KOPT-K1 (cell line): ENCODE results near the gene BICRA.
"Not testable (repeated sequence)": the region's sequence is repeated elsewhere in the genome, so short reads cannot be mapped to it uniquely, and the experiment has no call there.

Experiments used
- H3K27ac ChIP-seq: fragments of 200-600 bp; sonication (generic); 2 replicates; pipeline ENCODE4 v1.5.1; 2016; ENCODE audit warnings: antibody characterized with exemption, mild to moderate bottlenecking, low read depth, low read length; ENCODE audit not compliant: poor library complexity, severe bottlenecking
- H3K36me3 ChIP-seq: fragments of 200-600 bp; sonication (generic); 2 replicates; pipeline ENCODE4 v1.5.1; 2017; ENCODE audit warnings: antibody characterized with exemption, mild to moderate bottlenecking, low read length, moderate library complexity; ENCODE audit not compliant: insufficient read depth
- H3K9me3 ChIP-seq: fragments of 200-600 bp; sonication (generic); 2 replicates; pipeline ENCODE4 v1.5.1; 2017; ENCODE audit warnings: antibody characterized with exemption, low read length, mild to moderate bottlenecking; ENCODE audit not compliant: insufficient read depth, poor library complexity, severe bottlenecking

The BICRA gene

DNA sequence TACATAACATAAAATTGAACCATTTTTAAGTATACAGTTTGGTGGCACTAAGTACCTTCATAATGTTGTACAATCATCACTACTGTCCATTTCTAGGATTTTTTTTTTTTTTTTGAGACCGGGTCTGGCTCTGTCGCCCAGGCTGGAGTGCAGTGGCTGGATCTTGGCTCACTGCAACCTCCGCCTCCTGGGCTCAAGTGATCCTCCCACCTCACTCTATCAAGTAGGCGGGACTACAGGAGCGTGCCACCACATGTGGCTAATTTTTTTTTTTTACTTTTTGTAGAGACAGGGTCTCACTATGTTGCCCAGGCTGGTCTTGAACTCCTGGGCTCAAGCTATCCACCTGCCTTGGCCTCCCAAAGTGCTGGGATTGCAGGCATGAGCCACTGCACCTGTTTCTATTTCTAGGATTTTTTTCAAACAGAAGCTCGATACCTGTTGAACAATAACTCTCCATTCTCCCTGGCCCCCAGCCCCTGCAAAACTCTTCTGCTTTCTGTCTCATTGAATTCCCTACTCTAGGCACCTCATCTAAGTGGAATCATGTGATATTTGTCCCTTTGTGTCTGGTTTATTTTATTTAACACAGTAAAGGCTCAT, 26.3 kb downstream of the BICRA start:
- not testable (repeated sequence) for H3K27ac ChIP-seq, H3K9me3 ChIP-seq, H3K36me3 ChIP-seq

GRCh38 chr19:47637550-47637949, 28.6 kb downstream of the BICRA start:
- no peaks in the 10 kb centered on the region for H3K36me3 ChIP-seq
- H3K27ac ChIP-seq, result no peak overlapping the region
- no peaks in the 10 kb centered on the region for H3K9me3 ChIP-seq

DNA sequence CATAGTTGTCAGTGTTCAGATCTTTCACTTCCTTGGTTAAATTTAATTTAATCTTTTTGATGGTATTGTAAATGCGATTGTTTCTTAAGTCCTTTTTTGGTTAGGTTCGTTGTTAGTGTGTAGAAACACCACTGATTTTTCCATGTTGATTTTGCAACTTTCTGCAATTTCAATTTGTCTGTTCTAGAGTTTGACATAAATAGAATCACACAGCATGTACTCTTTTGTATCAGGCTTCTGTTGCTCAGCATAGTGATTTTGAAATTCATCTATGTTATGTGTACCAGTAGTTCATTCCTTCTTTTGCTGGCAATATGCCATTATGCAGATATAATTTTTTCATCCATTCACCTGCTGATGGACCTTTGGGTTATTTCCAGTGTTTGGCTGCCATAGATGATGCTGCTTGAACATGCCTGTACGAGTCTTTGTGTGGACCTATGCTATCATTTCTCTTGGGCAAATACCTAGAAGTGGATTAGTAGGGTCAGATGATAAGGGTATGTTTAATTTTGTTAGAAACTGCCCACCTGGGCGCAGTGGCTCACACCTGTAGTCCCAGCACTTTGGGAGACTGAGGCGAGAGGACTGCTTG, 33.1 kb downstream of the BICRA start:
- Histone ChIP-seq H3K36me3 (no peaks in the 10 kb centered on the region), H3K9me3 (no peaks in the 10 kb centered on the region), H3K27ac (no peak overlapping the region)

GRCh38 chr19:47643281-47643680, 34.3 kb downstream of the BICRA start:
- Histone ChIP-seq H3K36me3 (no peaks in the 10 kb centered on the region), H3K9me3 (no peaks in the 10 kb centered on the region), H3K27ac (no peak overlapping the region)

GRCh38 chr19:47644199-47644598, 35.3 kb downstream of the BICRA start:
- Histone ChIP-seq H3K9me3 (no peaks in the 10 kb centered on the region), H3K36me3 (no peaks in the 10 kb centered on the region), H3K27ac (no peak overlapping the region)

DNA sequence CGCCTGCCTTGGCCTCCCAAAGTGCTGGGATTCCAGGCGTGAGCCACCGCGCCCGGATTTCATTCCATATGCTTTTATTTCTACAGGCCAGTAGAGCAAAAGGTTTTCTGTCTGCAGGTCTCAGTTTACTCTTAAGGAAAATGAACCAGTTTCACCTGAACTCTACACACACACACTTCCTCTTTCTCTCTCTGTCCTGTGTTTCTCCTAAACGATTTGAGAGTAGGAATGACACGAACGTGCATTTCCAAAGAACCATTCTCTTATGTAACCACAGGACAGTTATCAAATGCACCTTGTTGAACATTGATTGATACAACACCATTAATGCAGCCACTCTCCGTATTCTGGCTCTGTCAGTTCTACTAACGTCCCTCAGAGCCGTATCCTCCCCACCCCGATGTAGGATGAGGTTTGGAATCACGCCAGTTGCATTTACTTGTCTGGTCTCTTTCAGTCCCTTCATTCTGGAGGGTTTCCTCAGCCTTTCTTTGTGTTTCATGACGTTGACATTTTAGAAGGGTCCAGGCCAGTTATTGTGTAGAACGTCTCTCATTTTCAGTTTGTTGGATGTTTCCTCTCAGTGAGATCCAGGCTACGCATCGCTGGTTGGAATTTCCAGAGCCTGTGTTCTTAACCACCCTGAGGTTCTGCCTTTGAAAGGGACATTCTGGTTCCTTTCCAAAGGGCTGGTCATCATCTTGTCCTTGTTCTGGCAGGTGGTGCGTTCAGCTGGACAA, 36.0 kb downstream of the BICRA start:
- Histone ChIP-seq H3K27ac (no peak overlapping the region), H3K36me3 (no peaks in the 10 kb centered on the region), H3K9me3 (no peaks in the 10 kb centered on the region)

- Histone ChIP-seq H3K27ac (no peak overlapping the region), H3K9me3 (no peaks in the 10 kb centered on the region), H3K36me3 (no peaks in the 10 kb centered on the region)
Measured at GRCh38 chr19:47646924-47647323, 38.0 kb downstream of the BICRA start.

GRCh38 chr19:47649588-47649987, 40.7 kb downstream of the BICRA start:
- Histone ChIP-seq H3K36me3 (no peaks in the 10 kb centered on the region), H3K9me3 (no peaks in the 10 kb centered on the region), H3K27ac (no peak overlapping the region)

- H3K9me3 ChIP-seq, result no peaks in the 10 kb centered on the region
- no peaks in the 10 kb centered on the region for H3K36me3 ChIP-seq
- no peak overlapping the region for H3K27ac ChIP-seq
Measured at GRCh38 chr19:47650700-47651099, 41.8 kb downstream of the BICRA start.

DNA sequence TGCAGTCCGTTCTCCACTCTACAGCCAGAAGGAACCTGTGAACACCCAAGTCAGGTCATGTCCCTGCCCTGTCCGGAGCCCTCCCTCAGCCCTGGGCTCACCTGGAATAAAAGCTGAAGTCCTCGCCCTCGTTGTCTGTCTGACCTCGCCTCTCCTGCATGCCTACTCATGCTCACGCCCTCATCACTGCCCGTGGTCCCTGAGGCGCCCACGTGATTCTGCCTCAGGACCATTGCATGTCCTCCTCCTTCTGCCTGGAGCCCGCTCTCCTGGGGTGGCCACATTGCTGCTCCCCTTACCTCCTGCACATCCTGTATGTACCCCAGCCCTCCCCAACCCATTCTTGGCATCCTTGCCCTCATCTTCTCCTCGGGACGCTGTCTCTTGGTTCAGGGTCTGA, 42.2 kb downstream of the BICRA start:
- Histone ChIP-seq H3K36me3 (no peaks in the 10 kb centered on the region), H3K27ac (no peak overlapping the region), H3K9me3 (no peaks in the 10 kb centered on the region)

DNA sequence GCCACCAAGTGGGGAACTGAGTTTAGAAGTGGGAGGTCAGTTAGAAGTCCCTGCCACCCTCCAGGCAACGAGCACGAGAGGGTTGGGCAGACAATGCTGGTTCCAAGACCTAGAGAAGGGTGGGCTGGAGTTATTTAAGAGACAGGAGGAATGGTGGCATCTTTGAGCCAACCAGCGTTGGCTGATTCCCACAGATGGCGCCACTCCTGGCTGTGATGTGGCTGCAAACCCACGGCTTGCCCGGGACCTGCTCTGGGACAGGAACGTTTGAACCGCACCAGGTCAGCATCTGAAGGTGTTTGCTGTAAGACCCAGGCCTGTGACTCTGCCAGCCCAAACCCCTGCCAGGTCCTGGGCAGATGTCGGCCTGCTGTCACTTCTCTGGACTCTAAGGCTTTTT, 42.8 kb downstream of the BICRA start:
- Histone ChIP-seq H3K36me3 (no peaks in the 10 kb centered on the region), H3K27ac (no peak overlapping the region), H3K9me3 (no peaks in the 10 kb centered on the region)

DNA sequence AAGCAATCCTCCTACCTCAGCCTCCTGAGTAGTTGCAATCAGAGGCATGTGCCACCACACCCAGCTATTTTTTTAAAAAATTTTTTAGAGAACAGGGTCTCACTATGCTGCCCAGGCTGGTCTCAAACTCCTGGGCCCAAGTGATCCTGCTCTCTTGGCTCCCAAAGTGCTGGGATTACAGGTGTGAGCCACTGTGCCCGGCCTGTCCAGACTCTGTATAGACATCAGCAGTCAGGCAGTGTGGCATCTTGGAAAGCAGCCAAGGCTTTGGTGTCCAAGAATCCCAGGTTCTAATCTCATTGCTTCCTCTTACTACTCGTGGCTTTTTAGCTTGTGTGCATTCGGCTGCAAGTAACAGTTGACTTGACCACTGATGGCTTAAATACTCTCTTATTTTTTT, 43.4 kb downstream of the BICRA start:
- H3K9me3 ChIP-seq, result no peaks in the 10 kb centered on the region
- no peaks in the 10 kb centered on the region for H3K36me3 ChIP-seq
- no peak overlapping the region for H3K27ac ChIP-seq

DNA sequence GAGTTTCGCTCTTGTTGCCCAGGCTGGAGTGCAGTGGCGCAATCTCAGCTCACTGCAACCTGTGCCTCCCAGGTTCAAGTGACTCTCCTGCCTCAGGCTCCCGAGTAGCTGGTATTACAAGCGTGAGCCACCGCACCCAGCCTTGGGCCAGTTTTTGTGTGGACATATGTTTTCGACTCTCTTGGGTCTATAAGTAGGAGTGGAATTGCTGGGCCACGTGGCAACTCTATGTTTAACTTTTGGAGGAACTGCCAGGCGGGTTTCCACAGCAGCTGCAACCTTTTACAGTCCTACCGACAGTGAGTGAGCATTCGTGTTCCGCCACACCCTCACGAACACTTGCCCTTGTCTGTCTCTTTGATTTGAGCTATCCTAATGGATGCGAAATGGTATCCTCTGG, 44.9 kb downstream of the BICRA start:
- Histone ChIP-seq H3K27ac (no peak overlapping the region), H3K36me3 (no peaks in the 10 kb centered on the region), H3K9me3 (no peaks in the 10 kb centered on the region)

DNA sequence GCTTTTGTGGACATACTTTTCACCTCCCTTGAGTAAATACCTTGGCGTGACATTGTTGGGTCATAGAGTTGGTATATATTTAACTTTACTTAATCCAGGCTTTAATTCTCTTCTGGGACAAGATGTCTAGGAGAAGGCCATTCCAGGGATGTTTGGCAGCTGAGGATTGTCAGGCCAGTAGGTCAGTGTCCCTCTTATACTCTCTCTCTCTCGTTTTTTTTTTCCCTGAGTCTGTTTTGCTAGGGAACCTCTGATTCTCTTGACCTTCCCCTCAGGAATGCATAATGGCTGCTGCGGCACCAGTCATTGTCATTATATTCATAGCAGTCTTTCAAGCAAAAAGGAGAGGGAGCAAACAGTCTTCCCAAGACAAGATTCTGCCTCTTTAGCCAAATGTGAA, 48.8 kb downstream of the BICRA start:
- Histone ChIP-seq H3K36me3 (no peaks in the 10 kb centered on the region), H3K27ac (no peak overlapping the region), H3K9me3 (no peaks in the 10 kb centered on the region)

GRCh38 chr19:47658431-47659348, 49.8 kb downstream of the BICRA start:
- H3K36me3 ChIP-seq, result no peaks in the 10 kb centered on the region
- no peak overlapping the region for H3K27ac ChIP-seq
- no peaks in the 10 kb centered on the region for H3K9me3 ChIP-seq
